Measurements from ENCODE around the gene GPC1. TPM values are rescaled to one million over a fixed set of nuclear protein-coding genes. Genes with fewer than 3 reads are reported as not detected.

GPC1 gene
- polyA plus RNA-seq, 1 of the 3 experiments (the other 2 are of a cell fraction): 65.5 TPM

DNA sequence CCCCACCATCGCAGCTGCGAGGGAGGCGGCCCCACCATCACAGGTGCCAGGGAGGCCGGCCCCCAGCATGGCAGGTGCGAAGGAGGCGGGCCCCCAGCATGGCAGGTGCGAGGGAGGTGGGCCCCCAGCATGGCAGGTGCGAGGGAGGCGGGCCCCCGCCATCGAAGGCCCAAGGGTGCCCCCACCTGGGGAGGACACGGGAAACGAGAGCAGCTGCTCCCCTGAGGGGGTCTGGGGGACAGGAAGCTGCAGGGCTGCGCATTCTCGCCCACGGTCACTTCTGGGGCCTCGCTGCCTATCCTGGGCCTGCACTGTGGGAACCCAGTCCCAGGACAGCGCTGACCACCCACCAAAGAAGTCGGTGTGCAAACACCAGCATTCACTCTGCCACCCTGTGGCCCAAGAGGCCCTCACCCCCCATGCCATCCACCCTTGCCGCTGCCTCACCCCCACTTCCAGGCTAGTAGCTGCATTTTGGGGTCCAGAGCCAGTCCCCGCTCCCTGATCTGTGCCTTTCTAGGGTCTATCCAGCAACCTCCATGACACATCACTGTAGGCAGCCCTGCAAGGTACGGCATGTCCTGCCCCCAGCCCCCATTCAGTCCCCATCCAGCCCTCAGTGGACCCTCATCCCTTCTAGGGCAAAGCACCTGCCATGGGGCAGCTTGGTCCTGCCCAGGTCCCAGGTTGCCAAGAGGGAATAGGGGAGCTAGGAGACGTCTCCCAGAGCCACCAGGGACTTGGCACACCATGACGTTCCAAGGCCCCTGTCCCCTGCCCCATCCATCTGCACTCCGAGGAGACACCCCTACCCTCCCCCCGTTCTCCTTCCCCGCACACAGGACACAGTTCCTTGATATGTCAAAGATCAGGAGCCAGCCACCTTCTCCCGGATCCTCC is 24.0 kb upstream of the GPC1 start:
- no peak overlapping the region for H2AFZ ChIP-seq (ENCODE audit: low read depth)

GRCh38 chr2:240412211-240412861 is 23.1 kb upstream of the GPC1 start:
- H3F3A ChIP-seq (replicated peaks; ENCODE audit: insufficient read depth): no peaks in the 10 kb centered on the region
- no peaks in the 10 kb centered on the region for H3K36me3 ChIP-seq (replicated peaks in 1 of 2; ENCODE audit: control insufficient read depth in 1 of 2, insufficient read depth in 2 of 2, low read length in 1 of 2)
- no peaks in the 10 kb centered on the region for H3K9me2 ChIP-seq
- no peaks in the 10 kb centered on the region for H3K4me1 ChIP-seq (ENCODE audit: control insufficient read depth in 1 of 2, insufficient read depth in 2 of 2, low read depth in 1 of 2, low read length in 1 of 2)
- no CpG with 5 or more reads among the region's 15 CpGs for WGBS (ENCODE audit: low lambda C conversion rate)
- H3K27ac ChIP-seq (ENCODE audit: low read depth in 2 of 2, low read length in 1 of 2): no peak overlapping the region
- H3K9me3 ChIP-seq: no peaks in the 10 kb centered on the region
- no peak overlapping the region for H3K4me3 ChIP-seq (ENCODE audit: low read depth in 2 of 2, low read length in 1 of 2)
- H3K27me3 ChIP-seq (ENCODE audit: insufficient read depth): no peaks in the 10 kb centered on the region
- no peaks in the 10 kb centered on the region for H4K20me1 ChIP-seq (ENCODE audit: insufficient read depth)
- H3K79me2 ChIP-seq (ENCODE audit: insufficient read depth): no peaks in the 10 kb centered on the region
- ChIA-PET CTCF (interaction anchor here (0.8 to 1.7 kb wide), 4 partner anchors 13 to 263 kb away, joined by 3 read pairs; no protein-coding TSS in a partner anchor), POLR2A (no interaction called here)
- no peak overlapping the region for H3K4me2 ChIP-seq
- no peak for TF ChIP-seq GATA2 (CRISPR knock-in tag; IDR thresholded peaks at IDR 0.05)
- TF ChIP-seq MXI1 (IDR thresholded peaks at IDR 0.05; ENCODE audit: low read depth, low read length): no peak
- TF ChIP-seq, protein P1, sequence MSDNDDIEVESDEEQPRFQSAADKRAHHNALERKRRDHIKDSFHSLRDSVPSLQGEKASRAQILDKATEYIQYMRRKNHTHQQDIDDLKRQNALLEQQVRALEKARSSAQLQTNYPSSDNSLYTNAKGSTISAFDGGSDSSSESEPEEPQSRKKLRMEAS (IDR thresholded peaks at IDR 0.05; ENCODE audit: low read depth): no peak
- no peak for TF ChIP-seq RFX5 (IDR thresholded peaks at IDR 0.05; ENCODE audit: low read length)
- TF ChIP-seq, protein P2, sequence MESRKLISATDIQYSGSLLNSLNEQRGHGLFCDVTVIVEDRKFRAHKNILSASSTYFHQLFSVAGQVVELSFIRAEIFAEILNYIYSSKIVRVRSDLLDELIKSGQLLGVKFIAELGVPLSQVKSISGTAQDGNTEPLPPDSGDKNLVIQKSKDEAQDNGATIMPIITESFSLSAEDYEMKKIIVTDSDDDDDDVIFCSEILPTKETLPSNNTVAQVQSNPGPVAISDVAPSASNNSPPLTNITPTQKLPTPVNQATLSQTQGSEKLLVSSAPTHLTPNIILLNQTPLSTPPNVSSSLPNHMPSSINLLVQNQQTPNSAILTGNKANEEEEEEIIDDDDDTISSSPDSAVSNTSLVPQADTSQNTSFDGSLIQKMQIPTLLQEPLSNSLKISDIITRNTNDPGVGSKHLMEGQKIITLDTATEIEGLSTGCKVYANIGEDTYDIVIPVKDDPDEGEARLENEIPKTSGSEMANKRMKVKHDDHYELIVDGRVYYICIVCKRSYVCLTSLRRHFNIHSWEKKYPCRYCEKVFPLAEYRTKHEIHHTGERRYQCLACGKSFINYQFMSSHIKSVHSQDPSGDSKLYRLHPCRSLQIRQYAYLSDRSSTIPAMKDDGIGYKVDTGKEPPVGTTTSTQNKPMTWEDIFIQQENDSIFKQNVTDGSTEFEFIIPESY (IDR thresholded peaks at IDR 0.05; ENCODE audit: borderline replicate concordance, low read depth): no peak
- no peak for TF ChIP-seq MEF2A (IDR thresholded peaks at IDR 0.05; ENCODE audit: borderline replicate concordance, low read depth)
- TF ChIP-seq FOSL2 (IDR thresholded peaks at IDR 0.05; ENCODE audit: borderline replicate concordance, low read depth): no peak
- no peak for TF ChIP-seq SMC3 (IDR thresholded peaks at IDR 0.05; ENCODE audit: low read depth, low read length)
- TF ChIP-seq TCF12 (IDR thresholded peaks at IDR 0.05): no peak
- no peak for TF ChIP-seq NRF1 (IDR thresholded peaks at IDR 0.05; ENCODE audit: low read depth, low read length)
- TF ChIP-seq USF1 (IDR thresholded peaks at IDR 0.05; ENCODE audit: borderline replicate concordance, low read depth): no peak
- TF ChIP-seq, protein P3, sequence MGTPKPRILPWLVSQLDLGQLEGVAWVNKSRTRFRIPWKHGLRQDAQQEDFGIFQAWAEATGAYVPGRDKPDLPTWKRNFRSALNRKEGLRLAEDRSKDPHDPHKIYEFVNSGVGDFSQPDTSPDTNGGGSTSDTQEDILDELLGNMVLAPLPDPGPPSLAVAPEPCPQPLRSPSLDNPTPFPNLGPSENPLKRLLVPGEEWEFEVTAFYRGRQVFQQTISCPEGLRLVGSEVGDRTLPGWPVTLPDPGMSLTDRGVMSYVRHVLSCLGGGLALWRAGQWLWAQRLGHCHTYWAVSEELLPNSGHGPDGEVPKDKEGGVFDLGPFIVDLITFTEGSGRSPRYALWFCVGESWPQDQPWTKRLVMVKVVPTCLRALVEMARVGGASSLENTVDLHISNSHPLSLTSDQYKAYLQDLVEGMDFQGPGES (IDR thresholded peaks at IDR 0.05; ENCODE audit: low read depth, low read length): no peak
- TF ChIP-seq FOXM1 (IDR thresholded peaks at IDR 0.05; ENCODE audit: low read depth): no peak
- TF ChIP-seq CTCF (IDR thresholded peaks at IDR 0.05): no peak
- TF ChIP-seq GABPA (IDR thresholded peaks at IDR 0.05; ENCODE audit: low read depth): no peak
- TF ChIP-seq POLR2AphosphoS5 (IDR thresholded peaks at IDR 0.05; ENCODE audit: low read depth, low read length): no peak
- TF ChIP-seq, protein P4, sequence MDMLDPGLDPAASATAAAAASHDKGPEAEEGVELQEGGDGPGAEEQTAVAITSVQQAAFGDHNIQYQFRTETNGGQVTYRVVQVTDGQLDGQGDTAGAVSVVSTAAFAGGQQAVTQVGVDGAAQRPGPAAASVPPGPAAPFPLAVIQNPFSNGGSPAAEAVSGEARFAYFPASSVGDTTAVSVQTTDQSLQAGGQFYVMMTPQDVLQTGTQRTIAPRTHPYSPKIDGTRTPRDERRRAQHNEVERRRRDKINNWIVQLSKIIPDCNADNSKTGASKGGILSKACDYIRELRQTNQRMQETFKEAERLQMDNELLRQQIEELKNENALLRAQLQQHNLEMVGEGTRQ (IDR thresholded peaks at IDR 0.05; ENCODE audit: borderline replicate concordance, low read depth, low read length): no peak
- TF ChIP-seq RXRA (IDR thresholded peaks at IDR 0.05; ENCODE audit: borderline replicate concordance, low read depth): no peak
- no peak for DNase-seq
- no peak overlapping the region for H2AFZ ChIP-seq (ENCODE audit: low read depth)
- no peak overlapping the region for H3K9ac ChIP-seq

More for the DNA sequence above, 24.0 kb upstream of the GPC1 start:
- 64% methylated on average over 9 of the region's 28 CpGs for WGBS (ENCODE audit: low lambda C conversion rate)
- no peak overlapping the region for H3K27ac ChIP-seq (ENCODE audit: low read depth in 2 of 2, low read length in 1 of 2)
- H3K9ac ChIP-seq: no peak overlapping the region
- no peaks in the 10 kb centered on the region for H3K9me3 ChIP-seq
- POLR2A ChIA-PET: no interaction called here
- H3F3A ChIP-seq (replicated peaks; ENCODE audit: insufficient read depth): no peaks in the 10 kb centered on the region
- H3K27me3 ChIP-seq (ENCODE audit: insufficient read depth): no peaks in the 10 kb centered on the region
- H3K79me2 ChIP-seq (ENCODE audit: insufficient read depth): no peaks in the 10 kb centered on the region
- CTCF ChIA-PET: interaction anchor here (0.8 to 1.7 kb wide), 4 partner anchors 14 to 262 kb away, joined by 3 read pairs; no protein-coding TSS in a partner anchor
- no peak overlapping the region for H3K4me3 ChIP-seq (ENCODE audit: low read depth in 2 of 2, low read length in 1 of 2)
- no peaks in the 10 kb centered on the region for H3K36me3 ChIP-seq (replicated peaks in 1 of 2; ENCODE audit: control insufficient read depth in 1 of 2, insufficient read depth in 2 of 2, low read length in 1 of 2)
- no peaks in the 10 kb centered on the region for H4K20me1 ChIP-seq (ENCODE audit: insufficient read depth)
- no peaks in the 10 kb centered on the region for H3K9me2 ChIP-seq
- H3K4me1 ChIP-seq (ENCODE audit: control insufficient read depth in 1 of 2, insufficient read depth in 2 of 2, low read depth in 1 of 2, low read length in 1 of 2): no peaks in the 10 kb centered on the region
- no peak overlapping the region for H3K4me2 ChIP-seq
- no peak for DNase-seq
- TF ChIP-seq EP300 (IDR thresholded peaks at IDR 0.05; ENCODE audit: borderline replicate concordance in 1 of 2, low read depth in 1 of 2, low read length in 1 of 2): no peak
- TF ChIP-seq GATA2 (CRISPR knock-in tag; IDR thresholded peaks at IDR 0.05): no peak

Measured in SK-N-SH (cell line).